ENCODE results near the gene ACY1. TPM values are rescaled to one million over a fixed set of nuclear protein-coding genes. Genes with fewer than 3 reads are reported as not detected.

ACY1 gene
- total and polyA plus RNA-seq, 2 of the 13 experiments (the other 11 are each of a cell fraction or from before 2014, with no cell fraction given) = 113 to 162 TPM

- TF ChIP-seq ZNF598 (CRISPR knock-in tag; IDR thresholded peaks at IDR 0.05; ENCODE audit: borderline replicate concordance) (peak; percentile 15; the same call in 1 of the 2 replicates), ATF2 (CRISPR knock-in tag; IDR thresholded peaks at IDR 0.05) (peak; percentile 16; the same call in 1 of the 2 replicates), ZNF546 (CRISPR knock-in tag; conservative IDR thresholded peaks at IDR 0.05) (peak; percentile 84), PRDM10 (CRISPR knock-in tag; IDR thresholded peaks at IDR 0.05; ENCODE audit: low read depth) (no peak; the same call in 1 of the 2 replicates), ZBTB7B (CRISPR knock-in tag; IDR thresholded peaks at IDR 0.05) (peak; percentile 49), ATAD3A (CRISPR knock-in tag; IDR thresholded peaks at IDR 0.05) (no peak), ZNF616 (CRISPR knock-in tag; IDR thresholded peaks at IDR 0.05; ENCODE audit: low read depth) (peak; percentile 70; the same call in 1 of the 2 replicates), ZNF281 (CRISPR knock-in tag; IDR thresholded peaks at IDR 0.05; ENCODE audit: borderline replicate concordance) (peak; percentile 34; the same call in 1 of the 2 replicates), ELF4 (CRISPR knock-in tag; IDR thresholded peaks at IDR 0.05; ENCODE audit: borderline replicate concordance) (no peak), ZKSCAN1 (IDR thresholded peaks at IDR 0.05; ENCODE audit: low read length) (no peak), ZSCAN30 (CRISPR knock-in tag; IDR thresholded peaks at IDR 0.05) (no peak), ZNF550 (CRISPR knock-in tag; IDR thresholded peaks at IDR 0.05; ENCODE audit: borderline replicate concordance) (no peak; the same call in 1 of the 2 replicates), ADNP (CRISPR knock-in tag; IDR thresholded peaks at IDR 0.05) (no peak), NR2F1 (CRISPR knock-in tag; IDR thresholded peaks at IDR 0.05) (peak; percentile 90 to 92), HCFC1 (IDR thresholded peaks at IDR 0.05; ENCODE audit: low read depth, low read length) (no peak), NKX3-1 (CRISPR knock-in tag; IDR thresholded peaks at IDR 0.05) (peak; percentile 54; the same call in 1 of the 2 replicates), NRL (CRISPR knock-in tag; IDR thresholded peaks at IDR 0.05; ENCODE audit: borderline replicate concordance) (no peak; the same call in 1 of the 2 replicates), TBX2 (CRISPR knock-in tag; IDR thresholded peaks at IDR 0.05; ENCODE audit: borderline replicate concordance) (peak; percentile 94), CCDC6 (CRISPR knock-in tag; IDR thresholded peaks at IDR 0.05) (peak; percentile 89; the same call in 1 of the 2 replicates), SOX5 (CRISPR knock-in tag; IDR thresholded peaks at IDR 0.05; ENCODE audit: borderline replicate concordance) (peak; percentile 71), ZNF678 (CRISPR knock-in tag; IDR thresholded peaks at IDR 0.05) (peak; percentile 97), ZNF567 (CRISPR knock-in tag; IDR thresholded peaks at IDR 0.05; ENCODE audit: borderline replicate concordance) (peak; percentile 93; the same call in 1 of the 2 replicates)
Measured at GRCh38 chr3:51982838-51983577, at the start of gene ACY1 (continued).

Measured in HepG2 (cell line).